Esophagus muscularis mucosa (tissue), 3 donors: ENCODE data around the gene STAC.

Source experiments
- CTCF ChIP-seq, 3 experiments: fragments of 200-600 bp in 2 of 3; fragments of 450-650 bp in 1 of 3; sonication (generic) in 2 of 3; IDR thresholded peaks; one replicate each; pipeline ENCODE4 v1.5.1; 2017 to 2019; ENCODE audit warnings: antibody characterized with exemption in 3 of 3, mild to moderate bottlenecking in 2 of 3, moderate library complexity in 1 of 3
- POLR2AphosphoS5 ChIP-seq, 2 donors: sonication (generic); formaldehyde crosslinking; IDR thresholded peaks; one replicate each; pipeline ENCODE4 v1.6.1; 2017; ENCODE audit warnings: antibody characterized with exemption in 2 of 2

GRCh38 chr3:36512555-36512954 lies 132.3 kb downstream of the STAC start:
- TF ChIP-seq POLR2AphosphoS5 (IDR thresholded peaks at IDR 0.05) (no peak), CTCF (IDR thresholded peaks at IDR 0.05) (no peak)
